Stimulated activated CD4-positive, alpha-beta T cell treated with anti-CD3 and anti-CD28 coated beads, Interleukin-2, amount 100 ng/mL, for 4 hours (primary cell): Measurements from ENCODE around the gene POLR3K.
A peak's percentile ranks its signal among the peaks of the same experiment; 100 is the strongest.

Experiments
- DNase-seq: peaks from one replicate; pipeline ENCODE4 v3.0.0-alpha.2; 2020; ENCODE audit warnings: low read depth

The POLR3K gene

GRCh38 chr16:53346-54236, at the start of gene POLR3K, which contains the start of gene SNRNP25:
Gene POLR3K (minus strand): TSS chr16:53608. CDS start chr16:53586, 22 bp downstream.
Gene SNRNP25 (plus strand): TSS chr16:53828. CDS start chr16:54017, 189 bp downstream.
- DNase-seq = peak; percentile 98

GRCh38 chr16:102060-102855, 48.9 kb upstream of the POLR3K start:
- no peak for DNase-seq

- DNase-seq = no peak
Observed at GRCh38 chr16:101586-101985, 48.2 kb upstream of the POLR3K start.

- no peak for DNase-seq
Observed at GRCh38 chr16:100989-101388, 47.6 kb upstream of the POLR3K start.

- no peak for DNase-seq
Observed at GRCh38 chr16:97822-98221, 44.4 kb upstream of the POLR3K start.

GRCh38 chr16:96935-97381, 43.5 kb upstream of the POLR3K start:
- peak; percentile 80 for DNase-seq

GRCh38 chr16:94918-95265, 41.5 kb upstream of the POLR3K start:
- DNase-seq = no peak

GRCh38 chr16:92431-93339, 39.3 kb upstream of the POLR3K start:
- DNase-seq = no peak

GRCh38 chr16:91484-91883, 38.1 kb upstream of the POLR3K start:
- DNase-seq = no peak

- no peak for DNase-seq
Observed at GRCh38 chr16:89391-90302, 36.2 kb upstream of the POLR3K start.

- DNase-seq = no peak
Observed at GRCh38 chr16:88613-89012, 35.2 kb upstream of the POLR3K start.

- no peak for DNase-seq
Observed at GRCh38 chr16:86483-86952, 33.1 kb upstream of the POLR3K start.

- DNase-seq = no peak
Observed at GRCh38 chr16:85865-86264, 32.5 kb upstream of the POLR3K start.

GRCh38 chr16:85407-85782, 32.0 kb upstream of the POLR3K start:
- DNase-seq = no peak

GRCh38 chr16:84718-85406, 31.5 kb upstream of the POLR3K start:
- peak; percentile 42 for DNase-seq

- DNase-seq = no peak
Observed at GRCh38 chr16:83781-84615, 30.6 kb upstream of the POLR3K start.

GRCh38 chr16:83060-83603, 29.7 kb upstream of the POLR3K start:
- DNase-seq = no peak

GRCh38 chr16:79151-80054, 26.0 kb upstream of the POLR3K start:
- no peak for DNase-seq
